CD4-positive, alpha-beta T cell treated with Interleukin-17A for 4 hours (primary cell): ENCODE data around the gene NFASC.

Experiments used
- DNase-seq: peaks from one replicate; pipeline ENCODE4 v3.0.0-alpha.2; 2020; ENCODE audit warnings: mixed read lengths

Gene NFASC

DNA sequence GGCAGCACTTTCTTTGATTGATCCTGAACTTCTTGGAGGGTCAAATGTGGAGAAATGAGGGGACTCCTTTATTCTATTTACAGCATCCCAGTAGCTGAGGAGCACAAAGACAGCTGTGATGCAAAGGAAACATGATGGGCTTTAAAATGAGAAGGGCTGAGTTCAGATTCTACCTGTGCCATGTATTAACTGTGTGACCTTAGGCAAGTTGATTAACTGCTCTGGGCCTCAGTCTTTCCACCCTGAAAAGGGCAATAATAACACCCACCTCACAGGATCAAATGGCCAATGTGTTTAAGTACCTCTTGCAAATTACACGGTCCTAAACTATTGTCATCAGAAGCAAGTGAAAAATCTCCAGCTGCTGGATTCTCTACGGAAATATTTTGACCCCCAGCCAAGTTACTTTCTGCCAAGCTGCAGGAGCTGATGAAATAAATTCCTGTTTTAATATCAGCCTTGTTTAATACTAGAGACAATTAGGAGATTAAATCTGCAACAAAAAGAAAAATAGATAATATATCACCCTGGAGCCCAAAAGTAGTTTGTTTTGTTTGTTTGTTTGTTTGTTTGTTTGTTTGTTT lies 197.9 kb downstream of the NFASC start:
- DNase-seq: no peak

DNA sequence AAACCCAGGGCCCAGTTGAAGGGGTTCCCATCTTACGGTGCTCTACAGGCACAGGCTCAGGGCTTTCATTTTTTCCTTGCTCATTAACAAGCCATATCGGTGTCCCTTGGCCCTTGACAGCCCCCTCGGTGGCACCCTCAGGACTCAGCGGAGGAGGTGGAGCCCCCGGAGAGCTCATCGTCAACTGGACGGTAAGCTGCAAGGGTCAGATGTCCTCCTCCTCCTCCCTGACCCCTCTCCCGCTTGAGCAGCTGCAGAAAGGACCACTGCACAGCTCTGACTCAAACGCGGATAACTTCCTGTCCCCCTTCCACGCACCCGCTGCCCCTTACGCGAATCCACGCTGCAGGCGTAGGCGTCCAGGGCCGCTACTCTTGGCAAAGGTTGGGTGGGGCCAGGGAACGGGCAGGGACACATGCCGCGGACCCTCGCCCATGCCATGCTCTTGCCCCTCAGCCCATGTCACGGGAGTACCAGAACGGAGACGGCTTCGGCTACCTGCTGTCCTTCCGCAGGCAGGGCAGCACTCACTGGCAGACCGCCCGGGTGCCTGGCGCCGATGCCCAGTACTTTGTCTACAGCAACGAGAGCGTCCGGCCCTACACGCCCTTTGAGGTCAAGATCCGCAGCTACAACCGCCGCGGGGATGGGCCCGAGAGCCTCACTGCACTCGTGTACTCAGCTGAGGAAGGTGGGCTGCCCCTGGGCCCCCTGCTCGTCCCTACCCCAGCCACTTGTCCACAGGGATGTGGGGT lies 198.9 kb downstream of the NFASC start:
- DNase-seq: no peak

GRCh38 chr1:205071028-205071409 lies 200.4 kb downstream of the NFASC start:
- DNase-seq: no peak

- DNase-seq: no peak
Observed at GRCh38 chr1:205071801-205072200, 201.1 kb downstream of the NFASC start.

DNA sequence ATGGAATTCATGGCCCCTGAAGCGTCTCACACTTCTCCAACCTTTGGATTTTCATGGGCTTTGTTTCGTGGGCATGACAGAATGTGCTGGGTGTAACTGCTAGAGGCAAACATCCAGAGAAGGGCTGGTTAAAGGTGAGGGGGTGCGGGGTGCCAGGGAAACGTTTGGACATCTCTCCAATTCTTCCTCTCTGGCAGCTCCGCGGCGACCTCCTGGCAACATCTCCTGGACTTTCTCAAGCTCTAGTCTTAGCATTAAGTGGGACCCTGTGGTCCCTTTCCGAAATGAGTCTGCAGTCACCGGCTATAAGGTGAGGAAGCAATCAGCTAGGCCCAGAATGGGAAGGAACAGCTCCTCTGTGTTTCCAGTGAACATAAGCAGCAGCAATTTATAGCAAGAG lies 201.6 kb downstream of the NFASC start:
- DNase-seq: no peak
